C4-2B (cell line): ENCODE data around the gene IFI16.

Experiments used
- ZFX ChIP-seq: fragments of 450-650 bp; IDR thresholded peaks from 2 replicates; pipeline ENCODE4 v1.6.1; 2017
- TF ChIP-seq, protein P1 (sequence below): fragments of 450-650 bp; conservative IDR thresholded peaks from 2 replicates; pipeline ENCODE4 v1.5.1; 2017; ENCODE audit warnings: mild to moderate bottlenecking

- TF ChIP-seq, protein P1, sequence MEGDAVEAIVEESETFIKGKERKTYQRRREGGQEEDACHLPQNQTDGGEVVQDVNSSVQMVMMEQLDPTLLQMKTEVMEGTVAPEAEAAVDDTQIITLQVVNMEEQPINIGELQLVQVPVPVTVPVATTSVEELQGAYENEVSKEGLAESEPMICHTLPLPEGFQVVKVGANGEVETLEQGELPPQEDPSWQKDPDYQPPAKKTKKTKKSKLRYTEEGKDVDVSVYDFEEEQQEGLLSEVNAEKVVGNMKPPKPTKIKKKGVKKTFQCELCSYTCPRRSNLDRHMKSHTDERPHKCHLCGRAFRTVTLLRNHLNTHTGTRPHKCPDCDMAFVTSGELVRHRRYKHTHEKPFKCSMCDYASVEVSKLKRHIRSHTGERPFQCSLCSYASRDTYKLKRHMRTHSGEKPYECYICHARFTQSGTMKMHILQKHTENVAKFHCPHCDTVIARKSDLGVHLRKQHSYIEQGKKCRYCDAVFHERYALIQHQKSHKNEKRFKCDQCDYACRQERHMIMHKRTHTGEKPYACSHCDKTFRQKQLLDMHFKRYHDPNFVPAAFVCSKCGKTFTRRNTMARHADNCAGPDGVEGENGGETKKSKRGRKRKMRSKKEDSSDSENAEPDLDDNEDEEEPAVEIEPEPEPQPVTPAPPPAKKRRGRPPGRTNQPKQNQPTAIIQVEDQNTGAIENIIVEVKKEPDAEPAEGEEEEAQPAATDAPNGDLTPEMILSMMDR: no peak
- no peak for TF ChIP-seq ZFX
These were observed 48.5 kb upstream of the IFI16 start for GRCh38 chr1:158961178-158961577.
